ENCODE results near the gene EMILIN3.
"Not testable (repeated sequence)": the region's sequence is repeated elsewhere in the genome, so short reads cannot be mapped to it uniquely, and the experiment has no call there.

The EMILIN3 gene

GRCh38 chr20:41317546-41318270 lies 48.9 kb downstream of the EMILIN3 start, which contains the start of gene ZHX3:
Gene ZHX3, minus strand, starts transcription at chr20:41317731. Its CDS starts 112,815 bp downstream, at chr20:41204916.
- TF ChIP-seq CTCF (IDR thresholded peaks at IDR 0.05; ENCODE audit: control insufficient read depth, insufficient read depth, low read depth, low read length, missing control alignments) = no peak
- H3K4me3 ChIP-seq (ENCODE audit: control insufficient read depth, low read depth, low read length) = peak within 1 kb of the TSS; percentile 84
- DNase-seq (ENCODE audit: low read depth) = peak; percentile 68

- DNase-seq (ENCODE audit: low read depth) = peak; percentile 45
- peak overlapping the region; percentile 84 for H3K4me3 ChIP-seq (ENCODE audit: control insufficient read depth, low read depth, low read length)
- no peak for TF ChIP-seq CTCF (IDR thresholded peaks at IDR 0.05; ENCODE audit: control insufficient read depth, insufficient read depth, low read depth, low read length, missing control alignments)
Measured at GRCh38 chr20:41316602-41317545, 49.7 kb downstream of the EMILIN3 start.

- peak overlapping the region; percentile 84 for H3K4me3 ChIP-seq (ENCODE audit: control insufficient read depth, low read depth, low read length)
- TF ChIP-seq CTCF (IDR thresholded peaks at IDR 0.05; ENCODE audit: control insufficient read depth, insufficient read depth, low read depth, low read length, missing control alignments) = no peak
- DNase-seq (ENCODE audit: low read depth) = no peak
Measured at GRCh38 chr20:41316051-41316450, 50.6 kb downstream of the EMILIN3 start.

GRCh38 chr20:41314386-41314785 lies 52.2 kb downstream of the EMILIN3 start:
- H3K4me3 ChIP-seq (ENCODE audit: control insufficient read depth, low read depth, low read length) = no peak overlapping the region
- no peak for DNase-seq (ENCODE audit: low read depth)
- TF ChIP-seq CTCF (IDR thresholded peaks at IDR 0.05; ENCODE audit: control insufficient read depth, insufficient read depth, low read depth, low read length, missing control alignments) = no peak

- DNase-seq (ENCODE audit: low read depth); H3K4me3 ChIP-seq (ENCODE audit: control insufficient read depth, low read depth, low read length): not testable (repeated sequence)
Measured at GRCh38 chr20:41312009-41312408, 54.6 kb downstream of the EMILIN3 start.
